Prostate gland (tissue), 2 donors: ENCODE results near the gene CRYBG1.

Experiments used
- POLR2A ChIP-seq: fragments of 450-650 bp; IDR thresholded peaks from one replicate; pipeline ENCODE4 v1.6.1; 2016; ENCODE audit warnings: antibody characterized with exemption, mild to moderate bottlenecking
- TF ChIP-seq, protein P1 (sequence below), 4 experiments: fragments of 200-600 bp in 2 of 4; fragments of 450-650 bp in 2 of 4; sonication (generic) in 2 of 4; IDR thresholded peaks; 1 replicate in 3 of 4; 2 replicates in 1 of 4; pipeline ENCODE4 v1.5.1; 2016 to 2019; ENCODE audit warnings: antibody characterized with exemption in 4 of 4, mild to moderate bottlenecking in 2 of 4, moderate library complexity in 2 of 4

GRCh38 chr6:106558364-106558763 lies 197.8 kb downstream of the CRYBG1 start:
- no peak for TF ChIP-seq POLR2A
- TF ChIP-seq, protein P1, sequence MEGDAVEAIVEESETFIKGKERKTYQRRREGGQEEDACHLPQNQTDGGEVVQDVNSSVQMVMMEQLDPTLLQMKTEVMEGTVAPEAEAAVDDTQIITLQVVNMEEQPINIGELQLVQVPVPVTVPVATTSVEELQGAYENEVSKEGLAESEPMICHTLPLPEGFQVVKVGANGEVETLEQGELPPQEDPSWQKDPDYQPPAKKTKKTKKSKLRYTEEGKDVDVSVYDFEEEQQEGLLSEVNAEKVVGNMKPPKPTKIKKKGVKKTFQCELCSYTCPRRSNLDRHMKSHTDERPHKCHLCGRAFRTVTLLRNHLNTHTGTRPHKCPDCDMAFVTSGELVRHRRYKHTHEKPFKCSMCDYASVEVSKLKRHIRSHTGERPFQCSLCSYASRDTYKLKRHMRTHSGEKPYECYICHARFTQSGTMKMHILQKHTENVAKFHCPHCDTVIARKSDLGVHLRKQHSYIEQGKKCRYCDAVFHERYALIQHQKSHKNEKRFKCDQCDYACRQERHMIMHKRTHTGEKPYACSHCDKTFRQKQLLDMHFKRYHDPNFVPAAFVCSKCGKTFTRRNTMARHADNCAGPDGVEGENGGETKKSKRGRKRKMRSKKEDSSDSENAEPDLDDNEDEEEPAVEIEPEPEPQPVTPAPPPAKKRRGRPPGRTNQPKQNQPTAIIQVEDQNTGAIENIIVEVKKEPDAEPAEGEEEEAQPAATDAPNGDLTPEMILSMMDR (IDR thresholded peaks at IDR 0.05): no peak
